Measurements from ENCODE around the gene EAF1. TPM values are rescaled to one million over a fixed set of nuclear protein-coding genes. Genes with fewer than 3 reads are reported as not detected.

EAF1 gene
- total RNA-seq, 4 donors from 2014 or later, result 19.1 to 37.0 (median 26.4) TPM

DNA sequence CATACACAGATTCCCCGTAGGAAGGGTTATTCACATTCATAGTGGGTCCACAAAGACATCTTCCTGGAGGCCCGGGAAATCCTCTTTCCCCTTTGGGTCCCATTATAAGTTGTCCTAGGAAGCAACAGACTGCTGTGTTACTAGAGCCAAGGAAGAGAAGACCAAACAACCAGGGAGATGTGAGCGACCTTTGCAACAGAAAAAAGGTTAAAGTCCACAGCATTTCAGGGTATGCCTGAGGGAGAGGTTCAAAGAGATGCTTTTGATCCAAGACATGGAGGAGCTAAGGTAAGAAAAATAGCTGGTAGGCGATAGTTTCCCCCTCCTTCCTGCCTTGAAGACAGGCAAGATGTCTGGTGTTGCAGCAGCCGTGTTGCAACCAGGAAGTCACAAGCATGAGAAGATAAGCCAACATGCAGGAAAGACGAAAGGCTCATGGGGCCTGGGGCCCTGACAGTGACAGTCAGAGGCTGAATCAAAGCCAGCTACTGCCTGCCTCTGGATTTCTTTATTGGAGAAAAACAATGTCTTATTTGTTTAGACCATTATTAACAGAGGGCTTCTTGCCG is 30.9 kb downstream of the EAF1 start:
- no peaks in the 10 kb centered on the region for H3K27me3 ChIP-seq
- intact Hi-C loops (cut with DNase I; ENCODE audit: low total_unique reads), result no loop called here
- no peak for DNase-seq
- TF ChIP-seq, protein P1, sequence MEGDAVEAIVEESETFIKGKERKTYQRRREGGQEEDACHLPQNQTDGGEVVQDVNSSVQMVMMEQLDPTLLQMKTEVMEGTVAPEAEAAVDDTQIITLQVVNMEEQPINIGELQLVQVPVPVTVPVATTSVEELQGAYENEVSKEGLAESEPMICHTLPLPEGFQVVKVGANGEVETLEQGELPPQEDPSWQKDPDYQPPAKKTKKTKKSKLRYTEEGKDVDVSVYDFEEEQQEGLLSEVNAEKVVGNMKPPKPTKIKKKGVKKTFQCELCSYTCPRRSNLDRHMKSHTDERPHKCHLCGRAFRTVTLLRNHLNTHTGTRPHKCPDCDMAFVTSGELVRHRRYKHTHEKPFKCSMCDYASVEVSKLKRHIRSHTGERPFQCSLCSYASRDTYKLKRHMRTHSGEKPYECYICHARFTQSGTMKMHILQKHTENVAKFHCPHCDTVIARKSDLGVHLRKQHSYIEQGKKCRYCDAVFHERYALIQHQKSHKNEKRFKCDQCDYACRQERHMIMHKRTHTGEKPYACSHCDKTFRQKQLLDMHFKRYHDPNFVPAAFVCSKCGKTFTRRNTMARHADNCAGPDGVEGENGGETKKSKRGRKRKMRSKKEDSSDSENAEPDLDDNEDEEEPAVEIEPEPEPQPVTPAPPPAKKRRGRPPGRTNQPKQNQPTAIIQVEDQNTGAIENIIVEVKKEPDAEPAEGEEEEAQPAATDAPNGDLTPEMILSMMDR (IDR thresholded peaks at IDR 0.05), result no peak
- TF ChIP-seq EP300 (IDR thresholded peaks at IDR 0.05; ENCODE audit: low read depth) (no peak), POLR2A (IDR thresholded peaks at IDR 0.05) (no peak), POLR2AphosphoS5 (IDR thresholded peaks at IDR 0.05) (no peak)
- no peaks in the 10 kb centered on the region for H3K36me3 ChIP-seq
- WGBS, 2 donors (ENCODE audit: low coverage in 1 of 2), result 88 to 90% methylated on average over 6 to 7 of the region's 7 CpGs
- no peaks in the 10 kb centered on the region for H3K4me1 ChIP-seq
- no peak overlapping the region for H3K27ac ChIP-seq
- in situ Hi-C loops (cut with MboI; ENCODE audit: low pct_ligation_motif_present in 1 of 4, low pct_unique_long_range_greater_than_20kb in 1 of 4, low sequenced_read_pairs in 3 of 4), result no loop called here
- no peak overlapping the region for H3K4me3 ChIP-seq
- no peaks in the 10 kb centered on the region for H3K9me3 ChIP-seq

DNA sequence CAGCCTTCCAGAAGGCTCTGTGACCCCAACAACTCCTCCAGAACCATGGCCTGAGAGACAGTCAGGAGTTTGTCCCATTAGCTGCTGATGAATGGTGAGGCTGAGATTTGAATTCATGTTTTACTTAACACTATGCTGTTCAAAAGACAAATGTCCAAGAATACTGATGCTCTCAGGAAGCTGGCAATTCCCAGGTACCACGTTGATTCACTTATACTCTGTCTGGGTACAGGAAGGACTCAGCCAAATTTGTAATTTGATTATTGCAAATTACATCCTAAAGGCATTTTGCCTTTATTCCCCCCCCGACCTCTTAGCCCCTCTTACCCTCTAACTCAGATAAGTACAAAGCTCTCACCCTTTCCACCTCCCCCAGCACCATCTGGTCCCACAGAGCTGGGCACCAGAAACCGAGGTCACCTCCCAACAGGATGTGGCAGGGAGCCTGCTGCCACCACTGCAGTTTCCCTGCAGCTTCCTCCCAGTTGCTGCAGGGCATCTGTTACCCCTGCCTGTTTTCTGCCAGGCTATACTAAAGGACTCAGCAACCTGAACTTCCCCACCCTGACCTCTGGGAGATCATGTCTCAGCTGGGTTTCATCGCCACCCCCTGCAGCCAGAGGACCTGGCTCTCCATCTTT is 33.6 kb downstream of the EAF1 start:
- no peak for DNase-seq
- Histone ChIP-seq H3K27me3 (no peaks in the 10 kb centered on the region), H3K36me3 (no peaks in the 10 kb centered on the region), H3K4me1 (no peaks in the 10 kb centered on the region), H3K9me3 (no peaks in the 10 kb centered on the region), H3K4me3 (no peak overlapping the region), H3K27ac (no peak overlapping the region)
- in situ Hi-C loops (cut with MboI; ENCODE audit: low pct_ligation_motif_present in 1 of 4, low pct_unique_long_range_greater_than_20kb in 1 of 4, low sequenced_read_pairs in 3 of 4), result no loop called here
- TF ChIP-seq, protein P1 (IDR thresholded peaks at IDR 0.05), result no peak
- TF ChIP-seq POLR2A (IDR thresholded peaks at IDR 0.05), result no peak
- TF ChIP-seq POLR2AphosphoS5 (IDR thresholded peaks at IDR 0.05), result no peak
- TF ChIP-seq EP300 (IDR thresholded peaks at IDR 0.05; ENCODE audit: low read depth), result no peak
- intact Hi-C loops (cut with DNase I; ENCODE audit: low total_unique reads), result no loop called here
- WGBS, 2 donors (ENCODE audit: low coverage in 1 of 2), result 40 to 52% methylated on average over 2 to 4 of the region's 4 CpGs

DNA sequence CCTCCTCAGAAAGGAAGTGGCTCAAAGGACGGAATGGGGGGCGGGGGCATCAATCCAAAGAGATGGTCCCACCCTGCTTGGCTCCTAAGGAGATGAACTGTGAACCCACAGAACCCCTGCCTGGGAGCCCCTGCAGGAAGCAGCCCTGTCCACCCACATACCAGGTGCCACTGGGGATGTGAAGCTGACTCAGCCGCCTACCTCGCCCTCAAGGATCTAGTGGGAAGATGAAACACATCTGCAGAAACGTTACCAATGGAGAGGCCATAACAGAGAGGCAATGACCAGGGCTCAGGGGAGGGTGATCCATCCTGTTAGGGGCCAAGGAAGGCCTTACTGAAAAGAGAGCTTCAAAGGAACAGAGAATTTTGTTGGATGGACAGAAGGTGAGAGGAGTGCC is 35.1 kb downstream of the EAF1 start:
- H3K27me3 ChIP-seq, result no peaks in the 10 kb centered on the region
- WGBS, 2 donors (ENCODE audit: low coverage in 1 of 2), result 70 to 87% methylated on average over 3 to 5 of the region's 5 CpGs
- intact Hi-C loops (cut with DNase I; ENCODE audit: low total_unique reads) (no loop called here), in situ Hi-C loops (cut with MboI; ENCODE audit: low pct_ligation_motif_present in 1 of 4, low pct_unique_long_range_greater_than_20kb in 1 of 4, low sequenced_read_pairs in 3 of 4) (no loop called here)
- H3K4me1 ChIP-seq, result no peaks in the 10 kb centered on the region
- DNase-seq, result no peak
- H3K27ac ChIP-seq, result no peak overlapping the region
- no peaks in the 10 kb centered on the region for H3K36me3 ChIP-seq
- no peaks in the 10 kb centered on the region for H3K9me3 ChIP-seq
- no peak for TF ChIP-seq POLR2AphosphoS5 (IDR thresholded peaks at IDR 0.05)
- TF ChIP-seq, protein P1 (IDR thresholded peaks at IDR 0.05), result no peak
- TF ChIP-seq POLR2A (IDR thresholded peaks at IDR 0.05), result no peak
- no peak for TF ChIP-seq EP300 (IDR thresholded peaks at IDR 0.05; ENCODE audit: low read depth)
- no peak overlapping the region for H3K4me3 ChIP-seq

DNA sequence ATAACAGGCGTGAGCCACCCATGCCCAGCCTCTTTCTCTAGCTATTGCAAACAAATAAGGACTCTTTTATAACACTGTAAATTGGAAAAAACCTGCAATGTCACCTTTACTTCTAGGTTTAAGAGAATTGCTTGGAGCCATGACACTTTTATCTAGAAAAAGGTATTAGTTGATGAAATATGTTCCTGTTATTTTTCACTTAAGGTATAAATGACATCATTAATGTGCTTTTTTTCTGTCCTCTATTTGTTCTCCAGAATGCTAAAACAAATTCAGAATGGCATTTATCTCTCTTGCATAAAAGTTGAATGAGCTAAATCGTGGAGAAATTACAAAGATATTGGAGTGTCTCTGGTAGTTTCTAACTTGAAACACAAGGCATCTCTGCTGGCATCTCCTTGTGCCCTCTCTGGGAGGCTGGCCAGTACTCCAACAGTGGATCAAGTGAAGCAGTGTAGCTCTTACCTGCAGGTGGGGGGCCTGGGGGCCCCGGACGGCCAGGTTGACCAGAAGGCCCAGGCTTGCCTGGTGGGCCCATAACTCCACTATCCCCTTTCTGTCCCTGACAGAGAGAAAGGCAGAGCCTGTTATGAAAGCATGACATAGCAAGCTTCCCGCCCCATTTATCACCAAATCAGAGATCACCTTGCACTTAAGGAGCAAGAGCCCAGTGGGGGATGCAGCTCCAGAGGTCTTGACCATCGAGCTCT is 38.6 kb downstream of the EAF1 start:
- intact Hi-C loops (cut with DNase I; ENCODE audit: low total_unique reads), result no loop called here
- no peaks in the 10 kb centered on the region for H3K27me3 ChIP-seq
- no peaks in the 10 kb centered on the region for H3K4me1 ChIP-seq
- no peak overlapping the region for H3K27ac ChIP-seq
- in situ Hi-C loops (cut with MboI; ENCODE audit: low pct_ligation_motif_present in 1 of 4, low pct_unique_long_range_greater_than_20kb in 1 of 4, low sequenced_read_pairs in 3 of 4), result no loop called here
- H3K9me3 ChIP-seq, result no peaks in the 10 kb centered on the region
- TF ChIP-seq, protein P1 (IDR thresholded peaks at IDR 0.05), result no peak
- no peak for TF ChIP-seq POLR2A (IDR thresholded peaks at IDR 0.05)
- TF ChIP-seq EP300 (IDR thresholded peaks at IDR 0.05; ENCODE audit: low read depth), result no peak
- no peak for TF ChIP-seq POLR2AphosphoS5 (IDR thresholded peaks at IDR 0.05)
- WGBS, 2 donors (ENCODE audit: low coverage in 1 of 2), result 92 to 97% methylated on average over 2 to 6 of the region's 6 CpGs
- no peak for DNase-seq
- H3K36me3 ChIP-seq, result no peaks in the 10 kb centered on the region
- H3K4me3 ChIP-seq, result no peak overlapping the region
